ENCODE measurements around the gene CRYBG1. TPM values are rescaled to one million over a fixed set of nuclear protein-coding genes. Genes with fewer than 3 reads are reported as not detected.

Gene CRYBG1
- total RNA-seq, 1 donor from 2014 or later, result 0.06 TPM

- Histone ChIP-seq H3K4me1 (no peaks in the 10 kb centered on the region), H2AFZ (replicated peaks) (no peak overlapping the region), H3K4me2 (no peak overlapping the region), H3K9ac (no peak overlapping the region), H3K79me2 (ENCODE audit: low read depth) (no peaks in the 10 kb centered on the region), H3K4me3 (no peak overlapping the region), H3K27ac (no peak overlapping the region), H3K36me3 (no peaks in the 10 kb centered on the region), H3F3A (ENCODE audit: low read depth) (no peaks in the 10 kb centered on the region), H3K9me3 (ENCODE audit: low read depth) (no peaks in the 10 kb centered on the region), H4K20me1 (ENCODE audit: low read depth) (no peaks in the 10 kb centered on the region), H3K27me3 (no peaks in the 10 kb centered on the region)
- Mint-ChIP-seq H3K36me3 (no peaks in the 10 kb centered on the region), H3K4me1 (no peaks in the 10 kb centered on the region), H3K9me3 (no peaks in the 10 kb centered on the region), H3K4me3 (no peak overlapping the region), H3K27me3 (ENCODE audit: insufficient read depth, low read depth) (peaks cover 4% of the 10 kb centered on the region), H3K27ac (no peak overlapping the region)
- DNase-seq (ENCODE audit: low spot score), result no peak
- TF ChIP-seq EZH2 (IDR thresholded peaks at IDR 0.05) (no peak), CTCF (IDR thresholded peaks at IDR 0.05) (no peak), EZH2phosphoT487 (IDR thresholded peaks at IDR 0.05) (no peak)
These were observed 78.9 kb downstream of the CRYBG1 start for GRCh38 chr6:106439459-106439858.

GRCh38 chr6:106440546-106440945 is 80.0 kb downstream of the CRYBG1 start:
- H3K4me1 Mint-ChIP-seq, result no peaks in the 10 kb centered on the region
- Histone ChIP-seq H3K79me2 (ENCODE audit: low read depth) (no peaks in the 10 kb centered on the region), H3K4me1 (no peaks in the 10 kb centered on the region), H3F3A (ENCODE audit: low read depth) (no peaks in the 10 kb centered on the region), H3K27ac (no peak overlapping the region), H3K9ac (no peak overlapping the region), H3K4me3 (no peak overlapping the region), H3K27me3 (no peaks in the 10 kb centered on the region), H2AFZ (replicated peaks) (no peak overlapping the region), H3K36me3 (no peaks in the 10 kb centered on the region), H4K20me1 (ENCODE audit: low read depth) (no peaks in the 10 kb centered on the region), H3K4me2 (no peak overlapping the region), H3K9me3 (ENCODE audit: low read depth) (no peaks in the 10 kb centered on the region)
- H3K4me3 Mint-ChIP-seq, result no peak overlapping the region
- no peaks in the 10 kb centered on the region for H3K36me3 Mint-ChIP-seq
- TF ChIP-seq EZH2 (IDR thresholded peaks at IDR 0.05), result no peak
- no peak for TF ChIP-seq CTCF (IDR thresholded peaks at IDR 0.05)
- no peak for TF ChIP-seq EZH2phosphoT487 (IDR thresholded peaks at IDR 0.05)
- H3K27ac Mint-ChIP-seq, result no peak overlapping the region
- H3K9me3 Mint-ChIP-seq, result no peaks in the 10 kb centered on the region
- DNase-seq (ENCODE audit: low spot score), result no peak
- H3K27me3 Mint-ChIP-seq (ENCODE audit: insufficient read depth, low read depth), result peaks cover 4% of the 10 kb centered on the region

- Mint-ChIP-seq H3K27me3 (ENCODE audit: insufficient read depth, low read depth) (peaks cover 4% of the 10 kb centered on the region), H3K27ac (no peak overlapping the region), H3K9me3 (no peaks in the 10 kb centered on the region), H3K4me3 (no peak overlapping the region), H3K36me3 (no peaks in the 10 kb centered on the region), H3K4me1 (no peaks in the 10 kb centered on the region)
- no peaks in the 10 kb centered on the region for H3K27me3 ChIP-seq
- no peaks in the 10 kb centered on the region for H3K79me2 ChIP-seq (ENCODE audit: low read depth)
- H3F3A ChIP-seq (ENCODE audit: low read depth), result no peaks in the 10 kb centered on the region
- TF ChIP-seq EZH2phosphoT487 (IDR thresholded peaks at IDR 0.05) (no peak), EZH2 (IDR thresholded peaks at IDR 0.05) (no peak), CTCF (IDR thresholded peaks at IDR 0.05) (no peak)
- no peaks in the 10 kb centered on the region for H3K4me1 ChIP-seq
- H3K36me3 ChIP-seq, result no peaks in the 10 kb centered on the region
- no peak overlapping the region for H3K4me3 ChIP-seq
- no peaks in the 10 kb centered on the region for H4K20me1 ChIP-seq (ENCODE audit: low read depth)
- H3K27ac ChIP-seq, result no peak overlapping the region
- no peak overlapping the region for H3K4me2 ChIP-seq
- no peak overlapping the region for H2AFZ ChIP-seq (replicated peaks)
- H3K9ac ChIP-seq, result no peak overlapping the region
- no peaks in the 10 kb centered on the region for H3K9me3 ChIP-seq (ENCODE audit: low read depth)
- no peak for DNase-seq (ENCODE audit: low spot score)
These were observed 81.9 kb downstream of the CRYBG1 start for GRCh38 chr6:106442395-106442794.

Measured in neural progenitor cell (in vitro differentiated cells).